Mucosa of rectum (tissue), 2 donors: ENCODE results near the gene KCNMB2.
"Not testable (repeated sequence)": the region's sequence is repeated elsewhere in the genome, so short reads cannot be mapped to it uniquely, and the experiment has no call there.

Experiments used
- H3K27ac ChIP-seq, 2 donors: one replicate each; pipeline ENCODE4 v1.7.0; 2013; ENCODE audit warnings: inconsistent platforms in 2 of 2, low read depth in 2 of 2, low read length in 2 of 2
- H3K27me3 ChIP-seq, 2 donors: one replicate each; pipeline ENCODE4 v1.7.0; 2013; ENCODE audit warnings: low read length in 2 of 2; ENCODE audit not compliant: control insufficient read depth in 2 of 2, insufficient read depth in 2 of 2
- H3K36me3 ChIP-seq, 2 donors: one replicate each; pipeline ENCODE4 v1.7.0; 2013; ENCODE audit warnings: low read length in 2 of 2; ENCODE audit not compliant: control insufficient read depth in 2 of 2, insufficient read depth in 2 of 2
- H3K4me1 ChIP-seq, 2 donors: one replicate each; pipeline ENCODE4 v1.7.0; 2013; ENCODE audit warnings: low read length in 2 of 2, mild to moderate bottlenecking in 1 of 2; ENCODE audit not compliant: control insufficient read depth in 2 of 2, insufficient read depth in 2 of 2
- H3K4me3 ChIP-seq, 2 donors: one replicate each; pipeline ENCODE4 v1.7.0; 2013; ENCODE audit warnings: low read length in 2 of 2
- H3K9ac ChIP-seq, 2 donors: one replicate each; pipeline ENCODE4 v1.7.0; 2013; ENCODE audit warnings: low read length in 2 of 2, low read depth in 1 of 2, mild to moderate bottlenecking in 1 of 2
- H3K9me3 ChIP-seq, 2 donors: one replicate each; pipeline ENCODE4 v1.7.0; 2013; ENCODE audit warnings: low read length in 2 of 2; ENCODE audit not compliant: control insufficient read depth in 2 of 2
- donor health status: healthy.
- donor health status: Normal muscosa, but diverticular disease.

The KCNMB2 gene

DNA sequence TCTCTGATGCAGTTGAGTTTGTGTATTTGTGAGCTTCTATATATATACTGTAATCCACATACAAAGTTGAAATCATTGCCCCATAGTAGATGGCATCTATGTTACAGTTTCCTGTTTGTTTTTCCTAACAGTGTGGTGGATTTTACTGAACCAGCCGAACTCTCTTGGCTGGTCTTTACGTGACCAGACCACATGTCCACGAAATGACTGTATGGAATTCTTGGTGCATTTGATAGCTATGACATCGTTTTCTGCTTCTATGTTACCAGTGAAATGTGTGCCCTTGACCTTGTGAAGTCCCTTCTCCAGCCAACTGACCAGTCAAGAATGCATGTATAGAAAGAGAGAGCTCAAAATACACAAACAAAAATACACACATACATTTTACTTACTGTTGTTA is 1.8 kb downstream of the KCNMB2 start:
- no peak overlapping the region for H3K27ac ChIP-seq
- no peak overlapping the region for H3K9ac ChIP-seq
- H3K9me3 ChIP-seq = no peaks in the 10 kb centered on the region
- H3K4me1 ChIP-seq = peaks cover 7 to 12% of the 10 kb centered on the region in 2 donors
- no peaks in the 10 kb centered on the region for H3K27me3 ChIP-seq
- H3K36me3 ChIP-seq = no peaks in the 10 kb centered on the region
- H3K4me3 ChIP-seq = no peak overlapping the region

DNA sequence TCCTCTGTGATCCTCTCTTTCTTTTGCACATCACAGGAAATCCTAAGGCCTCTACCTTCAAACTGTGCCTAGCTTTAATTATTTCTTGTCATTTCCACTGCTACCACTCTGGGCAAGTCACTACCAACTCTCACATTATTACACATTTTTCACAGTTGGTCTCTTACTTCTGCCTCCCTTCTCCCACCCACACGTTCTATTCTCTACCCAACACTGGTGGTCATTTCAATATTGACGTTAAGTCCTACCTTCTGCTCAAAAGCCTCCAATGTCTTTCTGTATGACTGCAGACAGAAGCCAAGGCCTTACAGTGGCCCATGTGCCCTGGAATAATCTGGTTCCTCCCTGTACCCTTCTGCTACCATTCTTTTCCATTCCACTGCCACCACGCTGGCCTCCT is 3.9 kb downstream of the KCNMB2 start:
- H3K27ac ChIP-seq = no peak overlapping the region
- H3K9ac ChIP-seq = no peak overlapping the region
- no peak overlapping the region for H3K4me3 ChIP-seq
- H3K27me3 ChIP-seq = no peaks in the 10 kb centered on the region
- peaks cover 7 to 12% of the 10 kb centered on the region in 2 donors for H3K4me1 ChIP-seq
- H3K9me3 ChIP-seq = no peaks in the 10 kb centered on the region
- H3K36me3 ChIP-seq = no peaks in the 10 kb centered on the region

DNA sequence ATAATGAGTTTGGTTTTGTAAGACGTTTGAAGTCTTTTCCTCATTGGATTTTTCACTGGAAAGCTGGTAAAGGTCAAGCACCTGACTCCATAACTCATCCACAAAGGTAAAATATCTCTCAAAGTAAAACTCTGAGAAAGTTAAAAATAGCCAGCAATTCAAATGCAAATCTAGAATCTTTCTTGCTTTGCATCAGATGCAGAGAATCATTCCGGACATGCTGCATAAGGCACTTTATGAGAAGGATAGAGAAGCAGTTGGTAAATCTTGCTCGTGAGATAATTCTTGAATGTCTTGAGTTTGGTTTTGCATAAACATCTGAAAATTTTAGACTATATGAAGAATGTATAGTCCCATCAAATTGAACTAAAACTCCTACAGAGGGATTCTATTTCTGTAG is 9.1 kb downstream of the KCNMB2 start:
- Histone ChIP-seq H3K27ac (no peak overlapping the region), H3K36me3 (no peaks in the 10 kb centered on the region), H3K9ac (no peak overlapping the region), H3K4me1 (no peaks in the 10 kb centered on the region), H3K27me3 (no peaks in the 10 kb centered on the region), H3K9me3 (no peaks in the 10 kb centered on the region), H3K4me3 (no peak overlapping the region)

DNA sequence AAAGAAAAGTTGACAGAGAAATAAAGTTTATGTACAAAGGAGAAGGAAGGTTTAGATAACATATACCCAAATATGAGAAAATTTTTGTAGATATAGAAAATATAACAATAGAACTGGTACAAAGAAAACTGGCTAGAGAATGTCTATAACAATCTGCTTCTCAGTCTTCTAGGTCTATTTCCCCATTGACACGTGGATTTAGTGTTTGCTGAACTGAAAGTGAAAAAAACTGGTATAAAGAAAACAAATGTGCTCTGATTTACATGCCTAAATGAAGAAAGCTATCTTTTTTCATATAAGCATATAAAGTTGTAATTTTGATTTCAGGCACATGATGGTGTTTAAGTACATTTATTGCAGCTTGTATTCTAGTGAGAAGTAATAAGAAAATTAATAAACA is 9.8 kb downstream of the KCNMB2 start:
- Histone ChIP-seq H3K27ac (no peak overlapping the region), H3K4me3 (no peak overlapping the region), H3K36me3 (no peaks in the 10 kb centered on the region), H3K27me3 (no peaks in the 10 kb centered on the region), H3K4me1 (no peaks in the 10 kb centered on the region), H3K9ac (no peak overlapping the region), H3K9me3 (no peaks in the 10 kb centered on the region)

DNA sequence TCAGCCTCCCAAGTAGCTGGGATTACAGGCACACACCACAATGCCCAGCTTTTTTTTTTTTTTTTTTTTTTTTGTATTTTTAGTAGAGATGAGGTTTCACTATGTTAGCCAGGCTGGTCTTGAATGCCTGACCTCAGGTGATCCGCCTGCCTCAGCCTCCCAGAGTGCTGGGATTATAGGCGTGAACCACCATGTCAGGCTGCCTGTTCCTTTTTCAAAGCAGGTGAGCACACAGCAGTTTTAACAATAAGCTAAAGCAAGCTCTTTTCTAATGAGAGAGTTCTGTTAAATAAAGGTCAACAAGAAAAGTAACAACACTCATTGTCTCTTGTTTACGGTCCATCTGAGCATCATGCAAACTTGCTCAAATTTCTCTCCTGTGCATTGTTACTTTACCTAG is 13.2 kb downstream of the KCNMB2 start:
- not testable (repeated sequence) for H3K9ac ChIP-seq, H3K27me3 ChIP-seq, H3K9me3 ChIP-seq, H3K4me1 ChIP-seq, H3K36me3 ChIP-seq, H3K4me3 ChIP-seq, H3K27ac ChIP-seq

DNA sequence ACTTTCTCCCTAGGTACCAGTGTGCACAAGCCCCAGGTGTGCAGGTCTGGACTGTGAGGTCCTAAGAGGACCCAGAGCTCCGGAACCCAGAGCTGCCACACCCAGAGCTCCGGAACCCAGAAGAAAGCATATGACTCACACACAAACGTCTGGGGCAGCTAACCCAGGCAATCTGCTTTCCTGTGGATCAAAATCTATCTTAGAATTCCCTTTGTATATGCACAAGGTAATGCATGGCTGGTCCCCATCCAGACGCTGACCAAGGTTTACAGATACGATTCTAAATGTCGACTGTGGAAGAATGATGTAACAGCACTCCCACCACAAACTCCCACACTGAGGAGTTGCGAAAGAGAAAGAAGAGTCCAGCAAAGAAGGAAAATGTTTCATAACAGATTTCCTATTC is 15.7 kb downstream of the KCNMB2 start:
- H3K27me3 ChIP-seq = no peaks in the 10 kb centered on the region
- no peak overlapping the region for H3K4me3 ChIP-seq
- H3K4me1 ChIP-seq = no peaks in the 10 kb centered on the region
- no peak overlapping the region for H3K27ac ChIP-seq
- no peaks in the 10 kb centered on the region for H3K9me3 ChIP-seq
- H3K9ac ChIP-seq = no peak overlapping the region
- no peaks in the 10 kb centered on the region for H3K36me3 ChIP-seq

DNA sequence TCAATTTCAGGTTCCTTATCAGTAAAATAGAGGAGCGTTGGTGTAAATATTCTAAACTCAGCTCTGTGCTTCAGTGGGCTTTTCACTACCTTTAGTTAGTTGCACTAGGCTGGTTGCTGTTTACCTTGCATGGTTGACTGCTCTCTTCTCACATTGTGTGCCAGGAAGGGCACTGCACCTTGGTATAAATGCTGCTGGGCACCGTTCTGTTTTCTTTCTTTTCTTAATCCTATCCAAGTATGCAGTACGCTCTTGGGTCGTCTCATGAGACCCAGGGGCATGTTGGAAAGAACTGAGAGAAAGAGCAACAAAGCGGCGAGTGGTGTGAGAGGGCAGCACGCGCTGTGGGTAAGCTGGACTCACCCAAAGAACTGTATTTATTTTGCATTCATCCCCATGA is 22.4 kb downstream of the KCNMB2 start:
- Histone ChIP-seq H3K4me1 (no peaks in the 10 kb centered on the region), H3K9ac (no peak overlapping the region), H3K9me3 (no peaks in the 10 kb centered on the region), H3K27ac (no peak overlapping the region), H3K27me3 (no peaks in the 10 kb centered on the region), H3K36me3 (no peaks in the 10 kb centered on the region), H3K4me3 (no peak overlapping the region)

DNA sequence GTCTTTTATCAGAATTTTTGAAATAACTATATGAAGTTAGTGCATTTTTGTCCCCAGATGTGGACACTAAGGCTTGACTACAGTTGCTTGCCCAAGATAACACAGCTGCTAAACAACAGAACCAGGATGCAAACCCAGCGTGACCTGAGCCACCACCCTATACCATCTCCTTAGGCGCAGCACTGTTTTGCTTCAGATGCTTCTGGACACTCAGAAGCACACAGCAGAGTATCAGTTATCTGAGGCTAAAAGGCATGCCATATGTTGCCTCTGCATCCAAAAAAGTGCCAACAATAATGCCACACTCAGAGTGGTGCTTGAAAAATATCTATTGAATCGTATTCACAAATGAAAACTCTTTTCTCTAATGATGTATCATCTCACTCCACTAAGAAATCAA is 24.5 kb downstream of the KCNMB2 start:
- no peaks in the 10 kb centered on the region for H3K36me3 ChIP-seq

DNA sequence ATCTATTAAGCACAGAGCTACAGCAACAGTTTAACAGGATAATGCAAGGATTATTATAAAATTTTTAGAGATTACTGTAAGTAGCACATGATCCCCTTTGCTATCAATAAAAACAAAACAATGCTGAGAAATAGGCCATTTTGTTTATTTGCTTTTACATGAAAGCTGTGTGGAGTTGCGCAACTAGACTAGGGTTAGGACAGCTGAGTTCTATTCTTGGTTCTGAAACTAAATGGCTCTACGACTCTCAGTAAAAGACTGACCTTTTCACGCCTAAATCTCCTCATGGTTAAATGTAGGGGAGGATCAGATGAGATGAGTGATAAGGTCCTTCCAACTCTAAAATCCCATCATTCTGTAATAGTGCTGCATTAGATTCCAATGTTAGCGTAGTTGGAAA is 25.0 kb downstream of the KCNMB2 start:
- H3K9me3 ChIP-seq = no peaks in the 10 kb centered on the region
- no peak overlapping the region for H3K27ac ChIP-seq
- H3K36me3 ChIP-seq = no peaks in the 10 kb centered on the region
- H3K4me3 ChIP-seq = no peak overlapping the region
- H3K4me1 ChIP-seq = no peaks in the 10 kb centered on the region
- no peak overlapping the region for H3K9ac ChIP-seq
- H3K27me3 ChIP-seq = no peaks in the 10 kb centered on the region

More for the DNA sequence above, 24.5 kb downstream of the KCNMB2 start:
- no peaks in the 10 kb centered on the region for H3K4me1 ChIP-seq
- no peaks in the 10 kb centered on the region for H3K9me3 ChIP-seq
- no peak overlapping the region for H3K4me3 ChIP-seq
- no peaks in the 10 kb centered on the region for H3K27me3 ChIP-seq
- no peak overlapping the region for H3K27ac ChIP-seq
- no peak overlapping the region for H3K9ac ChIP-seq

DNA sequence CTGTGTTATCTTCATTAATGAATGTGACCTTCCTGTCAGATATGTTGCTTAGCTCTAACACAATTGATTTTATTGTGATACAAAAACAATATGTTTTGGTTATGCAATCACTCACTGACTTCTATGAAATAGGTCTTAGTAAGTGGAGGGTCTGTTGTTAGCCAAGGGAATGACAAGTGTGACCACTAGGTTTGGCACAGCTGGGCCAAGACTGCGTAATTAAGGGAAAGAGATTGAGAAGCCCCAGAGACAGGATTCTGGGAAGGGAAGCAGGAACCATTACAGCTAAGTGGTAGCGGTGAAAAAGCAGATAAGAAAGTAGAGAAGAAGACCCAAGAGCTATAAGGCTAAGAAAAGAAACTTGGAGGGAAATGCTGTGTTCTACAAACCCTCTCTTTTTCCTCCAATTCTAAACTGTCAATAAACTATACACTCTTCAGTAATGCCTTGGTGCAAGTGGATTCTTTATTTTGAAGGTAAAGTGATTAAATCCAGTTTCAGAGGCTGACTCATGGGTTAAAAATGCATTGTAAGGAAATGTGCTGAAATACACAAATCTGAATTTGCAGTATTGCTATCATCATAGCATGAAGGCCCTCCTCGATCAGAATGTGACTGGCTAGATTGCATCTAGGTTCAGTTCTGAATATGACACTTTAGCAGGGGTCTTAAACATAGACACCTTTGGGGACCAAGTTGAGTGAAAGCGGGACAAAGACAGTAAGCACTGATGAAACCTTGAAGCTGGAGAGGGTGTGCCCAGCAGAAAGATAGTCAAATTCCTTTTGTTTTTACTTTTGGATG is 26.1 kb downstream of the KCNMB2 start:
- no peaks in the 10 kb centered on the region for H3K36me3 ChIP-seq
- H3K9ac ChIP-seq = no peak overlapping the region
- H3K9me3 ChIP-seq = no peaks in the 10 kb centered on the region
- no peak overlapping the region for H3K4me3 ChIP-seq
- H3K4me1 ChIP-seq = no peaks in the 10 kb centered on the region
- no peaks in the 10 kb centered on the region for H3K27me3 ChIP-seq
- no peak overlapping the region for H3K27ac ChIP-seq

DNA sequence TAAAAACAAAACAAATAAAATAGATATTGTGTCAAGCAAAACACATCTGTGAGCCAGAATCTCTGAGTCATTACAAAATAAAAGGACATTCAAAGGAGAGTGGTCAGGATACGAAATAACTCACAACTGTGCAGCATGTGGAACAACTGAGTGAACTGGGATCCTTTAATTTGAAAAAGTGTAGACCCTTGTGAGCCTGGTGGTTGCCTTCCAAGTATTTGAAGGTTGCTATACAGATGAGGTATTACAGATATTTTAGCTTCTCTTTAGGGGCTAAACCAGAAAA is 26.7 kb downstream of the KCNMB2 start:
- H3K4me3 ChIP-seq = no peak overlapping the region
- H3K9ac ChIP-seq = no peak overlapping the region
- no peak overlapping the region for H3K27ac ChIP-seq

More for the DNA sequence above, 26.7 kb downstream of the KCNMB2 start:
- Histone ChIP-seq H3K36me3 (no peaks in the 10 kb centered on the region), H3K9me3 (no peaks in the 10 kb centered on the region), H3K27me3 (no peaks in the 10 kb centered on the region), H3K4me1 (no peaks in the 10 kb centered on the region)
